Measurements from ENCODE around the gene ATP6V1C2. TPM values are rescaled to one million over a fixed set of nuclear protein-coding genes. Genes with fewer than 3 reads are reported as not detected.

The ATP6V1C2 gene
- total RNA-seq, 2 experiments from 2014 or later: not detected

- ChIA-PET CTCF (interaction anchor here (1.3 kb wide), 1 partner anchor 13 kb away, joined by 3 read pairs; no protein-coding TSS in a partner anchor), POLR2A (no interaction called here)
- Mint-ChIP-seq H3K4me1 (ENCODE audit: low read depth) (peaks cover 10% of the 10 kb centered on the region), H3K36me3 (no peaks in the 10 kb centered on the region), H3K4me3 (no peak overlapping the region), H3K27ac (no peak overlapping the region), H3K9me3 (no peaks in the 10 kb centered on the region), H3K27me3 (peaks cover 2% of the 10 kb centered on the region)
- no peak for DNase-seq
- intact Hi-C loops (cut with micrococcal nuclease): no loop called here
Observed at GRCh38 chr2:10741139-10741538, 19.7 kb downstream of the ATP6V1C2 start.

GRCh38 chr2:10742666-10743065 is 21.2 kb downstream of the ATP6V1C2 start:
- ChIA-PET POLR2A (no interaction called here), CTCF (no interaction called here)
- no peaks in the 10 kb centered on the region for H3K9me3 Mint-ChIP-seq
- DNase-seq: no peak
- H3K27me3 Mint-ChIP-seq: no peaks in the 10 kb centered on the region
- H3K27ac Mint-ChIP-seq: no peak overlapping the region
- peaks cover 14% of the 10 kb centered on the region for H3K4me1 Mint-ChIP-seq (ENCODE audit: low read depth)
- H3K36me3 Mint-ChIP-seq: no peaks in the 10 kb centered on the region
- no peak overlapping the region for H3K4me3 Mint-ChIP-seq
- intact Hi-C loops (cut with micrococcal nuclease): no loop called here

DNA sequence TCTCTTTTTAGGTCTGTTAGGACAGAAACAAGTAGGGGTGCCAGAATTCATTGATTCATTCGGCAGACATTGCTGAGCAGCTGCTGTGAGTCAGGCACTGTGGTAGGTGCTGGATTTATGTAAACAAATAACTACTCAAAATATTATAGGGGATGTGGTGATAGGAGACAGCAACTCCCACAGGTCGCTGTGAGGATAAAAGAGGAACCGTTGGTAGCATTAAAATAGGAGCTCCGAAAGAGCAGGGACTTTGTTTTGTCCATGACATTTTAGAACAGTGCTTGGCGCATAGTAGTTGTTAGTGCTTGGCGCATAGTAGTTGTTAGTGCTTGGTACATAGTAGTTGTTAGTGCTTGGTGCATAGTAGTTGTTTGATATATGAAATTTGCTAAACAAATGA is 29.2 kb downstream of the ATP6V1C2 start:
- CTCF ChIA-PET: no interaction called here

GRCh38 chr2:10752236-10752635 is 30.8 kb downstream of the ATP6V1C2 start:
- ChIA-PET POLR2A (no interaction called here), CTCF (no interaction called here)
- Mint-ChIP-seq H3K27ac (no peak overlapping the region), H3K27me3 (no peaks in the 10 kb centered on the region), H3K9me3 (no peaks in the 10 kb centered on the region), H3K4me3 (no peak overlapping the region), H3K4me1 (ENCODE audit: low read depth) (peaks cover 2% of the 10 kb centered on the region), H3K36me3 (no peaks in the 10 kb centered on the region)
- intact Hi-C loops (cut with micrococcal nuclease): no loop called here
- no peak for DNase-seq

More for the DNA sequence above, 29.2 kb downstream of the ATP6V1C2 start:
- H3K4me1 Mint-ChIP-seq (ENCODE audit: low read depth): peaks cover 7% of the 10 kb centered on the region
- no peaks in the 10 kb centered on the region for H3K27me3 Mint-ChIP-seq
- intact Hi-C loops (cut with micrococcal nuclease): no loop called here
- POLR2A ChIA-PET: no interaction called here
- no peak overlapping the region for H3K27ac Mint-ChIP-seq
- DNase-seq: no peak
- no peaks in the 10 kb centered on the region for H3K36me3 Mint-ChIP-seq
- no peaks in the 10 kb centered on the region for H3K9me3 Mint-ChIP-seq
- no peak overlapping the region for H3K4me3 Mint-ChIP-seq

- Mint-ChIP-seq H3K4me3 (no peak overlapping the region), H3K36me3 (no peaks in the 10 kb centered on the region), H3K27me3 (no peaks in the 10 kb centered on the region), H3K27ac (no peak overlapping the region), H3K4me1 (ENCODE audit: low read depth) (no peaks in the 10 kb centered on the region), H3K9me3 (no peaks in the 10 kb centered on the region)
- CTCF ChIA-PET: no interaction called here
- POLR2A ChIA-PET: interaction anchor here (0.6 kb wide), 1 partner anchor 38 kb away, joined by 4 read pairs; no protein-coding TSS in a partner anchor
- no peak for DNase-seq
- intact Hi-C loops (cut with micrococcal nuclease): no loop called here
Observed at GRCh38 chr2:10753156-10753555, 31.7 kb downstream of the ATP6V1C2 start.

- H3K9me3 Mint-ChIP-seq: no peaks in the 10 kb centered on the region
- DNase-seq: no peak
- intact Hi-C loops (cut with micrococcal nuclease): no loop called here
- H3K36me3 Mint-ChIP-seq: no peaks in the 10 kb centered on the region
- no peak overlapping the region for H3K27ac Mint-ChIP-seq
- no peaks in the 10 kb centered on the region for H3K4me1 Mint-ChIP-seq (ENCODE audit: low read depth)
- ChIA-PET CTCF (no interaction called here), POLR2A (no interaction called here)
- H3K27me3 Mint-ChIP-seq: no peaks in the 10 kb centered on the region
- H3K4me3 Mint-ChIP-seq: no peak overlapping the region
Observed at GRCh38 chr2:10753876-10754275, 32.4 kb downstream of the ATP6V1C2 start.

- H3K9me3 Mint-ChIP-seq: no peaks in the 10 kb centered on the region
- POLR2A ChIA-PET: no interaction called here
- no peak overlapping the region for H3K4me3 Mint-ChIP-seq
- DNase-seq: no peak
- no peak overlapping the region for H3K27ac Mint-ChIP-seq
- CTCF ChIA-PET: interaction anchor here (0.6 kb wide), 1 partner anchor 32 kb away, joined by 3 read pairs; no protein-coding TSS in a partner anchor
- no peaks in the 10 kb centered on the region for H3K4me1 Mint-ChIP-seq (ENCODE audit: low read depth)
- no peaks in the 10 kb centered on the region for H3K36me3 Mint-ChIP-seq
- intact Hi-C loops (cut with micrococcal nuclease): no loop called here
- H3K27me3 Mint-ChIP-seq: no peaks in the 10 kb centered on the region
Observed at GRCh38 chr2:10755621-10756020, 34.2 kb downstream of the ATP6V1C2 start.

GRCh38 chr2:10757814-10758286 is 36.4 kb downstream of the ATP6V1C2 start:
- ChIA-PET POLR2A (interaction anchor here (0.5 kb wide), 1 partner anchor 23 kb away, joined by 3 read pairs; no protein-coding TSS in a partner anchor), CTCF (interaction anchor here (0.6 kb wide), 1 partner anchor 1619 kb away, joined by 3 read pairs; no protein-coding TSS in a partner anchor)
- Mint-ChIP-seq H3K27ac (no peak overlapping the region), H3K4me1 (ENCODE audit: low read depth) (no peaks in the 10 kb centered on the region), H3K27me3 (no peaks in the 10 kb centered on the region), H3K36me3 (no peaks in the 10 kb centered on the region), H3K9me3 (no peaks in the 10 kb centered on the region), H3K4me3 (no peak overlapping the region)
- intact Hi-C loops (cut with micrococcal nuclease): no loop called here
- DNase-seq: no peak

DNA sequence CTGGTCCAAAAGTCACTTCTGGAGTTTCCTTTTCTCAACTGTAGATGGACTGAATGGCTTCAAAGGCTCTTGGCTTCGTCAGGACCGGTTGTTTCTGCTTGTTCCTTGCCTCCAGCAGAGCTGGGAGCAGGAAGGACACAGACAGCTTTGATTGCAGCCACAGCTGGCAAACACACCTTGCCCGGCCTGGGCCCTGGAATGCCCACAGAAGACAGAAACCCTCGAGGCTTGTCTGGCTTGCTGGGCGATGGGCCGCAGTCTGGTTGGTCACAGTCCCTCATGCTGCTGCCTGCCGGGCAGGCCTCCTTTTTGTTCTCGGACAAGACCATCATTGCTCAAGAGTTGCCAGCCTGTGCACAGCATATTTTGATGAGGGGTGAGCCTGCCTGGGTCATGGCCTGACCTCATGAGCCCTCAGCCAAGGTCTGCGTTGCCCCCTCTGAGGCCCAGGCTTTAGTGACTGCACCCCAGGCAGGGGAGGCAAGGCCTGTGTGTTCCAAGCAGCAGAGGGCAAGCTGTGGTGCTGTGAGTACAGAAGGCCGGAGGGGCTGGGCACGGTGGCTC is 37.8 kb downstream of the ATP6V1C2 start:
- no peaks in the 10 kb centered on the region for H3K36me3 Mint-ChIP-seq
- H3K4me1 Mint-ChIP-seq (ENCODE audit: low read depth): no peaks in the 10 kb centered on the region
- ChIA-PET POLR2A (no interaction called here), CTCF (no interaction called here)
- H3K27me3 Mint-ChIP-seq: peaks cover 1% of the 10 kb centered on the region
- intact Hi-C loops (cut with micrococcal nuclease): no loop called here
- H3K9me3 Mint-ChIP-seq: no peaks in the 10 kb centered on the region
- no peak overlapping the region for H3K27ac Mint-ChIP-seq
- no peak overlapping the region for H3K4me3 Mint-ChIP-seq
- no peak for DNase-seq

- CTCF ChIA-PET: no interaction called here
Observed at GRCh38 chr2:10760794-10761504, 39.5 kb downstream of the ATP6V1C2 start.

DNA sequence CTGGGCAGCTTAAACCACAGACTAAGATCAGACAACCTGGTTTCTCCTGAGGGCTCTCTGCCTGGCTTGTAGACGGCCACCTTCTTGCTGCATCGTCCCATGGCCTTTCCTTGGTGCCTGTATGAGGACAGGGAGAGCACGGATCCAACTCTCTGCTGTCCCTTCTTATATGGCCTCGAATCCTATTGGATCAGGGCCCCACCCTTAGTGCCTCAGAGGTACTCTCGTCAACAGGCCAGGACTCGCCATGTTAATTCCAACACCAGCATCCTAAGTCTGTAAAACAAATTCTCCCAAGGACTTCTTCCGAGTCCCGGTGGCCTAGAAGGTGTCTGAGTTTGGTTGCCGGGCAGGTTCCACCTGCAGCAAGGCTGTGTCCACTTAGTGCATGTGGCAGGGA is 40.2 kb downstream of the ATP6V1C2 start:
- H3K4me3 Mint-ChIP-seq: no peak overlapping the region
- H3K36me3 Mint-ChIP-seq: no peaks in the 10 kb centered on the region
- H3K4me1 Mint-ChIP-seq (ENCODE audit: low read depth): no peaks in the 10 kb centered on the region
- CTCF ChIA-PET: interaction anchor here (0.6 kb wide), 1 partner anchor 676 kb away, joined by 4 read pairs; no protein-coding TSS in a partner anchor
- no peaks in the 10 kb centered on the region for H3K9me3 Mint-ChIP-seq
- no peak overlapping the region for H3K27ac Mint-ChIP-seq
- no peak for DNase-seq
- POLR2A ChIA-PET: no interaction called here
- H3K27me3 Mint-ChIP-seq: peaks cover 1% of the 10 kb centered on the region
- intact Hi-C loops (cut with micrococcal nuclease): no loop called here

More at GRCh38 chr2:10760794-10761504, 39.5 kb downstream of the ATP6V1C2 start:
- Mint-ChIP-seq H3K9me3 (no peaks in the 10 kb centered on the region), H3K4me1 (ENCODE audit: low read depth) (no peaks in the 10 kb centered on the region), H3K4me3 (no peak overlapping the region), H3K36me3 (no peaks in the 10 kb centered on the region), H3K27me3 (peaks cover 1% of the 10 kb centered on the region), H3K27ac (no peak overlapping the region)
- POLR2A ChIA-PET: no interaction called here
- intact Hi-C loops (cut with micrococcal nuclease): no loop called here
- no peak for DNase-seq

- Mint-ChIP-seq H3K4me1 (ENCODE audit: low read depth) (no peaks in the 10 kb centered on the region), H3K36me3 (no peaks in the 10 kb centered on the region), H3K9me3 (no peaks in the 10 kb centered on the region), H3K27ac (no peak overlapping the region), H3K27me3 (peaks cover 1% of the 10 kb centered on the region), H3K4me3 (no peak overlapping the region)
- no peak for DNase-seq
- CTCF ChIA-PET: no interaction called here
- intact Hi-C loops (cut with micrococcal nuclease): no loop called here
- POLR2A ChIA-PET: no interaction called here
Observed at GRCh38 chr2:10762651-10763460, 41.4 kb downstream of the ATP6V1C2 start.
